ENCODE results near the gene FAM20B. TPM values are rescaled to one million over a fixed set of nuclear protein-coding genes. Genes with fewer than 3 reads are reported as not detected.
A peak's percentile ranks its signal among the peaks of the same experiment; 100 is the strongest.

Gene FAM20B
- total RNA-seq, 1 donor from 2014 or later = 31.6 TPM

DNA sequence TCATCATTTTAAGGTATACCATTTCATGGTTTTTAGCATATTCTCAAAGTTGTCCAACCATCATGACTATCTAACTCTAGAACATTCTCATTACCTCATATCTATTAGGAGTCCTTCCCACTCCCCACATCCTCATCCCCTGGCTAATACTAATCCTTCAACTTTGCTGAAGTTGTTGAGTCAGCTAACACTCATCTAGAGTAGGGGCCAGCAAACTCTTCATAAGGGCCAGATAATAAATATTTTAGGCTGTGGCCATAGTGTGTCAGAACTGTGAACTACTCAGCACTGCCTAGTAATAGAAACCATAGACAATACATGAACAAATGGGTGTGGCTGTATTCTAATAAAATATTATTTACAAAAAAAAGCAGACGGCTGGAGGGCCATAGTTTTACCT is 99.2 kb downstream of the FAM20B start:
- Mint-ChIP-seq H3K4me3 (ENCODE audit: unreplicated experiment) (no peak overlapping the region), H3K27me3 (ENCODE audit: unreplicated experiment) (no peaks in the 10 kb centered on the region), H3K36me3 (ENCODE audit: unreplicated experiment) (peaks cover 16% of the 10 kb centered on the region), H3K27ac (ENCODE audit: unreplicated experiment) (peak overlapping the region; percentile 61), H3K9me3 (ENCODE audit: unreplicated experiment) (no peaks in the 10 kb centered on the region), H3K4me1 (ENCODE audit: unreplicated experiment) (peaks cover 28% of the 10 kb centered on the region)
- DNase-seq (ENCODE audit: extremely low spot score, unreplicated experiment) = no peak
- TF ChIP-seq, protein P1, sequence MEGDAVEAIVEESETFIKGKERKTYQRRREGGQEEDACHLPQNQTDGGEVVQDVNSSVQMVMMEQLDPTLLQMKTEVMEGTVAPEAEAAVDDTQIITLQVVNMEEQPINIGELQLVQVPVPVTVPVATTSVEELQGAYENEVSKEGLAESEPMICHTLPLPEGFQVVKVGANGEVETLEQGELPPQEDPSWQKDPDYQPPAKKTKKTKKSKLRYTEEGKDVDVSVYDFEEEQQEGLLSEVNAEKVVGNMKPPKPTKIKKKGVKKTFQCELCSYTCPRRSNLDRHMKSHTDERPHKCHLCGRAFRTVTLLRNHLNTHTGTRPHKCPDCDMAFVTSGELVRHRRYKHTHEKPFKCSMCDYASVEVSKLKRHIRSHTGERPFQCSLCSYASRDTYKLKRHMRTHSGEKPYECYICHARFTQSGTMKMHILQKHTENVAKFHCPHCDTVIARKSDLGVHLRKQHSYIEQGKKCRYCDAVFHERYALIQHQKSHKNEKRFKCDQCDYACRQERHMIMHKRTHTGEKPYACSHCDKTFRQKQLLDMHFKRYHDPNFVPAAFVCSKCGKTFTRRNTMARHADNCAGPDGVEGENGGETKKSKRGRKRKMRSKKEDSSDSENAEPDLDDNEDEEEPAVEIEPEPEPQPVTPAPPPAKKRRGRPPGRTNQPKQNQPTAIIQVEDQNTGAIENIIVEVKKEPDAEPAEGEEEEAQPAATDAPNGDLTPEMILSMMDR (IDR thresholded peaks at IDR 0.05) = no peak

Other genes starting within 250 kb of the FAM20B start
- 0.43 and 0.57 TPM in 2 replicates for gene ANGPTL1, start 154.8 kb upstream of the FAM20B start, total RNA-seq
- 21.1 and 24.8 TPM in 2 replicates for gene TOR3A, start 56.2 kb downstream of the FAM20B start, total RNA-seq
- gene ABL2, start 203.8 kb downstream of the FAM20B start, total RNA-seq = 33.7 and 36.3 TPM in 2 replicates